Epithelial cell of prostate (primary cell): Measurements from ENCODE around the gene PPP1R15A.
"Not testable (repeated sequence)": the region's sequence is repeated elsewhere in the genome, so short reads cannot be mapped to it uniquely, and the experiment has no call there.

ENCODE experiments used
- DNase-seq: peaks from one replicate; pipeline ENCODE4 v3.0.0-alpha.2; 2011; ENCODE audit warnings: low read depth, low spot score
- H3K27ac ChIP-seq: fragments of 450-650 bp; 2 replicates; pipeline ENCODE4 v1.5.1; 2017; ENCODE audit warnings: mild to moderate bottlenecking

The PPP1R15A gene

GRCh38 chr19:48858984-48859710 lies 13.1 kb upstream of the PPP1R15A start:
- no peak overlapping the region for H3K27ac ChIP-seq
- DNase-seq, result no peak

- DNase-seq, result no peak
These were observed 12.3 kb upstream of the PPP1R15A start for GRCh38 chr19:48859711-48860572.

GRCh38 chr19:48861313-48861712 lies 10.9 kb upstream of the PPP1R15A start:
- no peak overlapping the region for H3K27ac ChIP-seq
- DNase-seq, result no peak

More at GRCh38 chr19:48859711-48860572, 12.3 kb upstream of the PPP1R15A start:
- H3K27ac ChIP-seq, result no peak overlapping the region

GRCh38 chr19:48862827-48863226 lies 9.4 kb upstream of the PPP1R15A start:
- no peak for DNase-seq
- H3K27ac ChIP-seq, result no peak overlapping the region

GRCh38 chr19:48866692-48867091 lies 5.5 kb upstream of the PPP1R15A start:
- DNase-seq, result no peak
- no peak overlapping the region for H3K27ac ChIP-seq

DNA sequence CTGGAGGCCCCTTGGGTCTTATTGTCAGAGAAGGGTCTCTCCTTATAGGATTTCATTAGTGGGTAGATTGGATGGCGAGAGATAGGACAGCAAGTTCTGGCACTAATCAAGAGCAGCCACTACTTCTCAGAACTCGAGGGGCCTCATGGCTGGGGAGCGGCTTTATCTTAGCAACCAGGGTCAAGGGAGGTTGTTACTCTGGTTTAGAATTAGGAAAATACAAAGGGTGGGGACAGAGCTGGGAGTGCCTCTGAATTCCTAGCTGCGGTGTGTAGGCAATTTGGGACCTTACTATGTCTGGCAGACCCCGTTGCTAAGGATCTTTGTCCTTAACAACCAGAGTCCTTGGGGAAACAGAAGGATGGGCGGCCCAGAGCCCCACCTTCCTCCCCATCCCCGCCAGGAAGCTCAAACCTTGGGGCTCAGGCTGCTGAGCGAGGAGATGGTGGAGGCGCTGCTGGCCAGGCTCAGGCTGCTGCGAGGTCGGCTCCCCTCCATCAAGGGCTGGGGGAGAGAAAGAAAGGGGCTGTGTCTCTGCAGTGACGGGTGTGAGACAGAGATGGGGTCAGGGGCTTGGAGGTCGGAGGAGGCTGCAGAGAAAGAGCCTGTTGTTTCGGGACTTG lies 5.0 kb upstream of the PPP1R15A start:
- DNase-seq, result no peak
- no peak overlapping the region for H3K27ac ChIP-seq

DNA sequence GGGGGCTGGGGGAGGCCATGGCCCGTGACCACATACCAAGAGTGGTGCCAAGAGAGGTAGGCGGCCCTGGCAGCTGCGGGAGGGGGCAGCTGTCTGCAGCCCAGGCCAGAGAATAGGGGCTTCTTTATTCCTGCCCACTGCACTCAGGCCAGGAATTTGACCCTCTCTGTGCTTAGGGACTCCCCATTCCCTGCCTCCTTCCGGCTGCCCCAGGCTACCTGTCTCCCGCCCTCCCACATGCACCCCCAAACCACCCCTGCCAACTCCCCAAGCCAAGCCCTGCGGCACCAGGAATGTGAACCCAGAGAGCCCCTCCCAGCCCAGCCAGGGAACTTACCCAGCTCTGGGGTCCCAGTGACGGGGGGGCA lies 4.5 kb upstream of the PPP1R15A start:
- DNase-seq, result no peak
- H3K27ac ChIP-seq, result no peak overlapping the region

- DNase-seq, result no peak
- H3K27ac ChIP-seq, result no peak within 1 kb of the TSS
These were observed 3.9 kb upstream of the PPP1R15A start, which contains the start of gene PLEKHA4 for GRCh38 chr19:48868114-48868886. Gene PLEKHA4 (minus strand): TSS chr19:48868617. CDS start chr19:48867620, 997 bp downstream.

GRCh38 chr19:48870048-48870447 lies 2.2 kb upstream of the PPP1R15A start:
- DNase-seq, result no peak
- no peak overlapping the region for H3K27ac ChIP-seq

GRCh38 chr19:48871471-48872181 lies 595 bp upstream of the PPP1R15A start:
- H3K27ac ChIP-seq, result peak overlapping the region; percentile 100
- DNase-seq, result not testable (repeated sequence)

DNA sequence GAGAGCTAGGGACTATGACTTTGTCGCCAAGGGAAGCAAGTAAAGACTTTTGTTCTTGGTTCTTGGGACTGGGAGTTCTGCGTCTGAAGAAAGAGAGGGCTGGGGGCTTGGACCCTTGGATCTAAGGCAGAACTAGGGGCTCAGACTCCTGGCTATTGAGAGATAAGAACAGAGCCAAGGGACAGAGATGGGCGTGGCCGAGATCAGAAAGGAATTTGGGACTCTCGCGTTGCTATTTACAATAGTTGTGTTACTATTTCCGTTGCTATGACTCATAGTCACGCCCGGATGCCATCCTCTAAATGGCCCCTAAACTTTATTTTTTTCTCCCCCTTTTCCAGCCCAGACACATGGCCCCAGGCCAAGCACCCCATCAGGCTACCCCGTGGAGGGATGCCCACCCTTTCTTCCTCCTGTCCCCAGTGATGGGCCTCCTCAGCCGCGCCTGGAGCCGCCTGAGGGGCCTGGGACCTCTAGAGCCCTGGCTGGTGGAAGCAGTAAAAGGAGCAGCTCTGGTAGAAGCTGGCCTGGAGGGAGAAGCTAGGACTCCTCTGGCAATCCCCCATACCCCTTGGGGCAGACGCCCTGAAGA lies 759 bp downstream of the PPP1R15A start:
- peak; percentile 64 for DNase-seq
- H3K27ac ChIP-seq, result peak overlapping the region; percentile 100

- H3K27ac ChIP-seq, result peak overlapping the region; percentile 100
- DNase-seq, result no peak
These were observed 1.5 kb downstream of the PPP1R15A start for GRCh38 chr19:48873476-48874302.

- no peak for DNase-seq
- H3K27ac ChIP-seq, result peak overlapping the region; percentile 100
These were observed 2.3 kb downstream of the PPP1R15A start for GRCh38 chr19:48874303-48875135.

DNA sequence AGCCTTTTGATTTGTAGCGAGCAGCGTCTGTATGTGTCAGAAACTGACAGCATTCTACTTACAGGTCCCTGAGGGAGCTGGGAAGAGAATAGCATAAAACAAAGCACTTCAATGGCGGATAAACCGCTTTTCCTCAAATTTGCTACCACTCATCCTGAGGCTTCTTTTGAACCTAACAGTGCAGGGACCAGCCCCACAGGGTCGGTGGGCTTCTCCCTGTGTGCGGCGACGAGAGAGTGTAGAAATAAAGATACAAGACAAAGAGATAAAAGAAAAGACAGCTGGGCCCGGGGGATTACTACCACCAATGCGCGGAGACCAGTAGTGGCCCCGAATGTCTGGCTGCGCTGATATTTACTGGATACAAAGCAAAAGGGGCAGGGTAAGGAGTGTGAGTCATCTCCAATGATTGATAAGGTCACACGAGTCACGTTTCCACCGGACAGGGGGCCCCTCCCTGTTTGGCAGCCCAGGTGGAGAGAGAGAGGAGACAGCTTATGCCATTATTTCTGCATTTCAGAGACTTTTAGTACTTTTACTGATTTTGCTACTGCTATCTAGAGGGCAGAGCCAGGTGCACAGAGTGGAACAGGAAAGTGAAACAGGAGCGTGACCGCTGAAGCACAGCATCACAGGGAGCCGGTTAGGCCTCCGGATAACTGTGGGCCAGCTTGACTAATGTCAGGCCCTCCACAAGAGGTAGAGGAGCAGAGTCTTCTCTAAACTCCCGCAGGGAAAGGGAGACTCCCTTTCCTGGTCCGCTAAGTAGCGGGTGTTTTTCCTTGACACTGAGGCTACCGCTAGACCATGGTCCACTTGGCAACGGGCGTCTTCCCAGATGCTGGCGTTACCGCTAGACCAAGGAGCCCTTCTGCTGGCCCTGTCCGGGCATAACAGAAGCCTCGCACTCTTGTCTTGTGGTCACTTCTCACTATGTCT lies 4.1 kb downstream of the PPP1R15A start:
- H3K27ac ChIP-seq, result peak overlapping the region; percentile 100
- DNase-seq, result not testable (repeated sequence)

GRCh38 chr19:48877855-48878195 lies 5.6 kb downstream of the PPP1R15A start:
- no peak for DNase-seq
- H3K27ac ChIP-seq, result peak overlapping the region; percentile 100

DNA sequence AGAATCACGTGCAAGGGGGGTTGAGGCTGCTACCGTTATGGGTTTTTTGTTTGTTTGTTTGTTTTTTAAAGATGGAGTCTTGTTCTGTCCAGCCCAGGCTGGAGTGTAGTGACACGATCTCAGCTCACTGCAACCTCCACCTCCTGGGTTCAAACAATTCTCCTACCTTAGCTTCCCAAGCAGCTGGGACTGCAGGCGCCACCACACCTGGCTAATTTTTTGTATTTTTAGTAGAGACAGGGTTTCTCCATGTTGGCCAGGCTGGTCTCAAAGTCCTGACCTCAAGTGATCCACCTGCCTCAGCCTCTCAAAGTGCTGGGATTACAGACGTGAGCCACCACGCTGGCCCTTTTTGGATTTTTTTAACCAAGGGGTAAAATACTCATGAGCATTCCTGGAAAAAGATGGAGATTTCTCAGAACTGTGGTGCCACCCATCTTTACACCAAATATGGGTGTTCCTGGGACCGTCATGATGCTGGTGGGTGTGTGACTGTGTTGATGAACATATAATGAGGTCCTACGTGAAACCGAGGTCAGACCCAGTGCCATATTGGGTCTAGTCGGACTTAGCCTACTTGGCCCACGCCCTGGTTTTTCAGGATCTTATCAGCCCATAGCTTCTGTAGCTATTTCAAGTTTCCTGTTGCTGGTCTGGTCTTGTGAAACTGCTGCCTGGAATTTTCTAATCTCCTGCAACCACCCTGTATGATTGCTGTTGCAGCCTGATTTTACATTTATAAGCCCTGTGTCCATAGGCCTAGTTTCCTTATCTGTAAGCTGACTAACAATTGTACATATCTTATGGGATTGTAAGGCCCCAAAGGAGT lies 6.2 kb downstream of the PPP1R15A start:
- peak overlapping the region; percentile 100 for H3K27ac ChIP-seq

More for the DNA sequence above, 6.2 kb downstream of the PPP1R15A start:
- no peak for DNase-seq
